Thyroid gland (tissue), 4 donors: ENCODE results near the gene SH2B2. TPM values are rescaled to one million over a fixed set of nuclear protein-coding genes. Genes with fewer than 3 reads are reported as not detected.

ENCODE experiments used
- DNase-seq, 2 donors: peaks; one replicate each; pipeline ENCODE4 v3.0.0-alpha.2; 2019
- H3K27ac ChIP-seq, 3 donors: fragments of 200-600 bp; sonication (generic); 1 replicate in 2 of 3; 2 replicates in 1 of 3; pipeline ENCODE4 v1.5.1; 2016 to 2019; ENCODE audit warnings: mild to moderate bottlenecking in 1 of 3, moderate library complexity in 1 of 3
- H3K27me3 ChIP-seq: fragments of 200-600 bp; sonication (generic); one replicate; pipeline ENCODE4 v1.5.1; 2019
- H3K36me3 ChIP-seq, 2 donors: fragments of 200-600 bp; sonication (generic); one replicate each; pipeline ENCODE4 v1.5.1; 2016 to 2019
- H3K4me1 ChIP-seq, 2 donors: fragments of 200-600 bp; sonication (generic); one replicate each; pipeline ENCODE4 v1.5.1; 2017 to 2019
- H3K4me3 ChIP-seq, 3 donors: fragments of 200-600 bp; sonication (generic); replicated peaks in 1 of 3; 1 replicate in 2 of 3; 2 replicates in 1 of 3; pipeline ENCODE4 v1.5.1; 2016; ENCODE audit warnings: mild to moderate bottlenecking in 1 of 3
- H3K9me3 ChIP-seq: fragments of 200-600 bp; sonication (generic); one replicate; pipeline ENCODE4 v1.5.1; 2017
- POLR2A ChIP-seq, 2 donors: fragments of 450-650 bp; IDR thresholded peaks; one replicate each; pipeline ENCODE4 v1.6.1; 2017; ENCODE audit warnings: antibody characterized with exemption in 2 of 2, mild to moderate bottlenecking in 2 of 2, moderate library complexity in 1 of 2
- WGBS, 2 donors: methylation state at CpG; one replicate each; pipeline ENCODE4 v1.1.5; 2017; 5-methylcytosine and 5-hydroxymethylcytosine counted together
- intact Hi-C: fragments of 100-400 bp; cut with DNase I; formaldehyde crosslinking; loops from one replicate; pipeline ENCODE4 v1.15.1; 2023
- total RNA-seq, 4 donors: library from RNA; depleted of rRNA; stranded (reverse); fragments of >200 nt; gene quantifications; one replicate each; pipeline ENCODE4 v1.2.3, GENCODE V29; 2016
- TF ChIP-seq, protein P1 (sequence below), 6 experiments: fragments of 200-600 bp in 3 of 6; fragments of 450-650 bp in 3 of 6; sonication (generic) in 3 of 6; IDR thresholded peaks; one replicate each; pipeline ENCODE4 v1.5.1; 2016 to 2019; ENCODE audit warnings: antibody characterized with exemption in 6 of 6, mild to moderate bottlenecking in 2 of 6, inconsistent platforms in 1 of 6, moderate library complexity in 1 of 6

SH2B2 gene
- total RNA-seq, 4 donors from 2014 or later: 7.7 to 19.3 (median 14.6) TPM

DNA sequence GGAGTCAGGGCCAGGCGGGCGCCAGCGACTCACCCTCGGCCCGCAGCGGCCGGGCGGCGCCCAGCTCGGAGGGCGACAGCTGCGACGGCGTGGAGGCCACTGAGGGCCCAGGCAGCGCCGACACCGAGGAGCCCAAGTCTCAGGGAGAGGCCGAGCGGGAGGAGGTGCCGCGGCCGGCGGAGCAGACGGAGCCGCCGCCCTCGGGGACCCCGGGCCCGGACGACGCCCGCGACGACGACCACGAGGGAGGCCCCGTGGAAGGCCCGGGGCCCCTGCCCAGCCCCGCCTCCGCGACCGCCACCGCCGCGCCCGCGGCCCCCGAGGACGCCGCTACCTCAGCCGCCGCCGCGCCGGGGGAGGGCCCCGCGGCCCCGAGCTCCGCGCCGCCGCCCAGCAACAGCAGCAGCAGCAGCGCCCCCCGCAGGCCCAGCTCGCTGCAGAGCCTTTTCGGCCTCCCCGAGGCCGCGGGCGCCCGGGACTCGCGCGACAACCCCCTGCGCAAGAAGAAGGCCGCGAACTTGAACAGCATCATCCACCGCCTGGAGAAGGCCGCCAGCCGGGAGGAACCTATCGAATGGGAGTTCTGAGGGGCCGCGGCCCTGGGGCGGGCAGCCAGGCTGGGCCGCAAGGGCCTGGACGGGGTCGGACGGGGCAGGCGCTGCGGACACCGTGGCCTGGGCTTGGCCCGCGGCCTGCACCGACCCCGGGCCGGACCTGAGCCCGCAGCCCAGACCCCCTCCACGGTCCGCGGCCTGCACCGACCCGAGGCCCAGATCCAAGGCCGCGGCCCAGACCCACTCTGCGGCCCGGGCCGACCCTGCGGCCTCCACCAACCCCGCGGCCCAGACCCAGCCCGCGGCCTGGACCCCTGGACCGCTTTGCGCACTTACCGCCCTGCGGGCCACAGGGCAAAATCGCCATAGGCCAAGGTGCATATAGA is 37.9 kb upstream of the SH2B2 start:
- H3K36me3 ChIP-seq: peaks cover 0 to 8% of the 10 kb centered on the region in 2 donors
- no peaks in the 10 kb centered on the region for H3K27me3 ChIP-seq
- no peak for TF ChIP-seq POLR2A (IDR thresholded peaks at IDR 0.05)
- TF ChIP-seq, protein P1, sequence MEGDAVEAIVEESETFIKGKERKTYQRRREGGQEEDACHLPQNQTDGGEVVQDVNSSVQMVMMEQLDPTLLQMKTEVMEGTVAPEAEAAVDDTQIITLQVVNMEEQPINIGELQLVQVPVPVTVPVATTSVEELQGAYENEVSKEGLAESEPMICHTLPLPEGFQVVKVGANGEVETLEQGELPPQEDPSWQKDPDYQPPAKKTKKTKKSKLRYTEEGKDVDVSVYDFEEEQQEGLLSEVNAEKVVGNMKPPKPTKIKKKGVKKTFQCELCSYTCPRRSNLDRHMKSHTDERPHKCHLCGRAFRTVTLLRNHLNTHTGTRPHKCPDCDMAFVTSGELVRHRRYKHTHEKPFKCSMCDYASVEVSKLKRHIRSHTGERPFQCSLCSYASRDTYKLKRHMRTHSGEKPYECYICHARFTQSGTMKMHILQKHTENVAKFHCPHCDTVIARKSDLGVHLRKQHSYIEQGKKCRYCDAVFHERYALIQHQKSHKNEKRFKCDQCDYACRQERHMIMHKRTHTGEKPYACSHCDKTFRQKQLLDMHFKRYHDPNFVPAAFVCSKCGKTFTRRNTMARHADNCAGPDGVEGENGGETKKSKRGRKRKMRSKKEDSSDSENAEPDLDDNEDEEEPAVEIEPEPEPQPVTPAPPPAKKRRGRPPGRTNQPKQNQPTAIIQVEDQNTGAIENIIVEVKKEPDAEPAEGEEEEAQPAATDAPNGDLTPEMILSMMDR (IDR thresholded peaks at IDR 0.05): no peak
- intact Hi-C loops: no loop called here
- H3K9me3 ChIP-seq: no peaks in the 10 kb centered on the region
- no peak for DNase-seq
- WGBS, 2 donors: 89 to 93% methylated on average over 93 to 94 of the region's 117 CpGs
- H3K4me1 ChIP-seq: peaks cover 10 to 18% of the 10 kb centered on the region in 2 donors
- no peak overlapping the region for H3K4me3 ChIP-seq
- no peak overlapping the region for H3K27ac ChIP-seq

DNA sequence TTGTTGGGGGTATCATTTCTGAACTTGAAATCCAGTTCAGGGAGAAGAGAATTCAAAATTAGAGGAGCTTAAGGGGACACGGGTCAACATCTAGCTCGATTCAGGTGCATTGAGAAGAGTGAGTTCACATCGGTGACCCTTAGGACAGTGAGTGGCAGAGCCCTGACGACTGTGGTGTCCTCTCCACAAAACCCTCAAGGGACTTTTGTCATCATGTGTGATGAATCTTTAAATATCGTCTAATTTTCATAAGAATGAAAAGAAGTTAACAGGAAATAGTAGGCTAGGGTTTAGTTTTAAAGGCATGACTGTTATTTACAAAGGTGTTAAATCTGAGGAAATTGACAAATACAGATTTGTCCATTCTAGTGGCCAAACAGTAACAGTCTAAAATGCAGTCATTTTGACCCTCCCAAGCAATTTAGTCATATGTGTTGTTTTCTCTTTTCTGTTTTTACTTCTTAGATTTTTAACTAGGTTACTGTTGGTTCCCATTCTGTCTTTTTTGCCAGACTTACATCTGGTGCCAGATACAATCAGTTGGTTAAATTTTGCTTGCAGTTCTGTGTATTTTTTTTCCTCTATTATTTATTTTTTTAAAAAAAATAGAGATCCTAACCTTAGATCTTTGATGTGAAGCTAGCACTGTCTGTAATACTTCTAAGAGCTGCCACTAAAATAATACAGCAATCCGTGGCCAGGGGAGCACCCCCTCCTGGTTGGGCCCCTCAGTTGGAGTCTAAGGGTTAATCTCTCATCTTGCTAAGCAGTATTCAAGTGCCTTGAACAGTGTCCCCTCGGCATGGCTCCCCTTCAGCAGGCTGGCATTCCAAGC is 34.9 kb upstream of the SH2B2 start:
- intact Hi-C loops: no loop called here
- no peak overlapping the region for H3K4me3 ChIP-seq
- no peak for DNase-seq
- H3K36me3 ChIP-seq: peaks cover 0 to 8% of the 10 kb centered on the region in 2 donors
- peak overlapping the region in 2 of 3 donors; percentile 7 to 33 for H3K27ac ChIP-seq
- no peaks in the 10 kb centered on the region for H3K27me3 ChIP-seq
- H3K4me1 ChIP-seq: peaks cover 10 to 18% of the 10 kb centered on the region in 2 donors
- 58% methylated on average over 7 of the region's 7 CpGs for WGBS, 2 donors
- no peaks in the 10 kb centered on the region for H3K9me3 ChIP-seq
- TF ChIP-seq POLR2A (IDR thresholded peaks at IDR 0.05): no peak
- TF ChIP-seq, protein P1 (IDR thresholded peaks at IDR 0.05): no peak

DNA sequence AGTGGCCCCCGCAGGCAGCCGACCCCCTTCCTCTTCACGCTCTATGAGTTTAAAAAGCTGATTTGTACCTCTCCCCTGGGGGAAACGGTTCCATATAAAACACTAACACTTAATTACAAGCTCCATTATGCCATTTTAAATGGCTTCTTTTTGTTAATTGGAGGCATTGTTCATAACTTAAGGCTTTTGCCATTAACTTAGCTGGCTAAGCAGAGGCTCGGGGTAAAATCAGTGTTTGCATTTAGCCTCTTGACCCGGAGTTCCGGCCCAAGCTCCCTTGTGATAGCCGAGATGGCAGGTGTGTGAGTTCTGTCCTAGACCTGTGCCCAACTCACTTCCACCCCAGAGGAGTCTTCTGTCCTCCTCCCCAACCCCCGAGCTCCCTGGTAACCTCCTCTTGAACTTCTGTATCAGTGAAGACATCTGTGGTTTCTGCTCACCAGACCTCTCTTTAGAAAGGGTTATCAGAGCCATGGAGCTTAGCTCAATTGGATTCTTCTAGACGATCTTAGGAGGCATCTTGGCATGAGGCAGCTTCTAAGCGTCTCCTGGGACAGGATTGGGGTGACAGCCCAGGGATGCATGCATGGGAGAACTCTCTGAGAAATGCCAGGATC is 34.2 kb upstream of the SH2B2 start:
- H3K27ac ChIP-seq: peak overlapping the region in 2 of 3 donors; percentile 7 to 33
- H3K27me3 ChIP-seq: no peaks in the 10 kb centered on the region
- intact Hi-C loops: no loop called here
- no peak for TF ChIP-seq POLR2A (IDR thresholded peaks at IDR 0.05)
- TF ChIP-seq, protein P1 (IDR thresholded peaks at IDR 0.05): no peak
- H3K4me3 ChIP-seq: no peak overlapping the region
- peaks cover 10 to 18% of the 10 kb centered on the region in 2 donors for H3K4me1 ChIP-seq
- no peak for DNase-seq
- H3K36me3 ChIP-seq: peaks cover 0 to 8% of the 10 kb centered on the region in 2 donors
- WGBS, 2 donors: 41 to 54% methylated on average over 11 of the region's 11 CpGs
- no peaks in the 10 kb centered on the region for H3K9me3 ChIP-seq

DNA sequence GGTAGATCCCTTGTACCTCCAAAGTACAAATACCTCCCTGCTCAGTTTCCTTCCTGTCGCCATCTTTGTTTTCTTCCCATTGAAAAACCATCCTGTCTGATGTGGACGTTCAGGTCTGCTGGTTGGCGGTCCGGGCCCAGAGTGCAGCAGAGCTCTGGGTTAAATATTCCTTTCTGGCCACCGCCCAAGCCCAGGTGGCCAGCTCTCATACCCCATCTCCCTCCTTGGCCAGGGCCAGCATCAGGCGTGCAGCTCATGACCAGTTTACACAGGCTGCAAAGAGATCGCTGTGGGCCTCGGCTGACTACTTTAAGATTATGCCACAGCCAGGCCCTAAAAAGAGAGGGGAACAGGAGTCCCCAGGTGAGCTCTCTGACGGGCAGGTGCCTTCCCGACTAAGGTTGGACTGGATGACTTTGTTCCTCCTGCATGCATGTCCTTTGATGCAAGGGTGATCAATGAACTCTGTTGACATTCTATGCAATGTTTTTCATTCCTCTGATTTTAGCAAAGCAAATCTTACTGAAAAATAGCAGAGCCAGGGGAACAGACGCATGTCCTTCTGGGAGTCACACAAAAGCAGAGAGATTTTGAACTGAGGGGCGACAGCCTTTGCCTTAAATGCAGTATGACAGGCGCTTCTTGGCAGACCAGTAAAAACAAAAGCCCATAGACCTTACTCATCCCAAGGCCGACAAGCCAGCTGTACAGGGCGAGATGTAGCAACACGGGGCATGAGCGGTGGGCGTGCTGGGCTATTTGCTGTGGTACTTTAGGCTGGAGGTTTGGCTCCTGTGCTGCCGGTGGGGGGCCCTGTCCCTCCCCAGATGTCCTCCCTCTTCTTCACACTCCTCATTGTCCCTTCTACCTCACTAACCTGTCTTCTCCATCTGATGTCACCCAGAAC is 33.3 kb upstream of the SH2B2 start:
- intact Hi-C loops: no loop called here
- H3K36me3 ChIP-seq: peaks cover 0 to 8% of the 10 kb centered on the region in 2 donors

More for the DNA sequence above, 33.3 kb upstream of the SH2B2 start:
- no peaks in the 10 kb centered on the region for H3K9me3 ChIP-seq
- 63 to 68% methylated on average over 16 to 19 of the region's 19 CpGs for WGBS, 2 donors
- no peaks in the 10 kb centered on the region for H3K27me3 ChIP-seq
- peak; percentile 82 to 83 for DNase-seq
- TF ChIP-seq, protein P1 (IDR thresholded peaks at IDR 0.05): no peak
- no peak for TF ChIP-seq POLR2A (IDR thresholded peaks at IDR 0.05)
- no peak overlapping the region for H3K4me3 ChIP-seq
- no peak overlapping the region for H3K27ac ChIP-seq
- H3K4me1 ChIP-seq: peaks cover 10 to 18% of the 10 kb centered on the region in 2 donors
